GM23248 (cell line): Measurements from ENCODE around the gene MRPS22.

Source experiments
- EZH2 ChIP-seq: fragments of 200-600 bp; sonication (generic); IDR thresholded peaks from 2 replicates; pipeline ENCODE4 v1.6.1; 2018; ENCODE audit warnings: antibody characterized with exemption, mild to moderate bottlenecking; ENCODE audit not compliant: insufficient read depth, poor library complexity, severe bottlenecking
- EZH2phosphoT487 ChIP-seq: fragments of 200-600 bp; sonication (generic); IDR thresholded peaks from 2 replicates; pipeline ENCODE4 v1.6.1; 2018; ENCODE audit warnings: antibody characterized with exemption, moderate library complexity, mild to moderate bottlenecking, low read depth; ENCODE audit not compliant: insufficient read depth

GRCh38 chr3:139322346-139322745, 21.5 kb upstream of the MRPS22 start:
- TF ChIP-seq EZH2phosphoT487 (no peak), EZH2 (no peak)
